Ishikawa (cell line): ENCODE data around the gene SLC25A34.

Experiments
- CEBPB ChIP-seq: IDR thresholded peaks from 2 replicates; pipeline ENCODE4 v1.6.1; 2012
- EP300 ChIP-seq: IDR thresholded peaks from 2 replicates; pipeline ENCODE4 v1.6.1; 2012; ENCODE audit warnings: borderline replicate concordance
- TAF1 ChIP-seq: IDR thresholded peaks from 2 replicates; pipeline ENCODE4 v1.6.1; 2012; ENCODE audit warnings: low read depth, mild to moderate bottlenecking
- YY1 ChIP-seq: IDR thresholded peaks from 2 replicates; pipeline ENCODE4 v1.6.1; 2012; ENCODE audit warnings: low read depth
- TF ChIP-seq, protein P1 (sequence below): IDR thresholded peaks from 2 replicates; pipeline ENCODE4 v1.6.1; 2012
- TF ChIP-seq, protein P2 (sequence below): IDR thresholded peaks from 2 replicates; pipeline ENCODE4 v1.6.1; 2012; ENCODE audit warnings: low read depth, mild to moderate bottlenecking
- TF ChIP-seq, protein P3 (sequence below): IDR thresholded peaks from 2 replicates; pipeline ENCODE4 v1.6.1; 2012

DNA sequence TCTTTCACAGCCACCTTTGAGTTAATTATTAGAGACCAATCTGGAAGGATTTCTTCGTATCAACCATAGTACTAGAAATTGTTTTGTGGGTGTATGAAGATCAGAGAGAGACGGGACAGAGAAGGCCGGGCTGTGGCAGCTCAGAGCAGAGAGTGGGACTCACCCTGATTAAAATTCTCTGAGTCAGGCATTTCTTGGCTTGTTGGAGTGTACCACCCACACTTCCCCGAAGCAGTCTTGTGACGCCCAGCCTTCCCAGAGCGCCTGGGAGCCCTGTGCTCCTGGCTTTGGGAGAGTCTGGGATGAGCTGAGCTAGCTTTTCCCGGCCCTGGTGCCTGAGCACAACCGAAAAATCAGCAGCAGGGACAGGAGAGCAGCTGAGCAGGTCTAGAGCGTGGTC, 32.5 kb upstream of the SLC25A34 start:
- TF ChIP-seq YY1 = no peak
- TF ChIP-seq CEBPB = no peak
- TF ChIP-seq, protein P1, sequence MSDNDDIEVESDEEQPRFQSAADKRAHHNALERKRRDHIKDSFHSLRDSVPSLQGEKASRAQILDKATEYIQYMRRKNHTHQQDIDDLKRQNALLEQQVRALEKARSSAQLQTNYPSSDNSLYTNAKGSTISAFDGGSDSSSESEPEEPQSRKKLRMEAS = no peak
- TF ChIP-seq, protein P2, sequence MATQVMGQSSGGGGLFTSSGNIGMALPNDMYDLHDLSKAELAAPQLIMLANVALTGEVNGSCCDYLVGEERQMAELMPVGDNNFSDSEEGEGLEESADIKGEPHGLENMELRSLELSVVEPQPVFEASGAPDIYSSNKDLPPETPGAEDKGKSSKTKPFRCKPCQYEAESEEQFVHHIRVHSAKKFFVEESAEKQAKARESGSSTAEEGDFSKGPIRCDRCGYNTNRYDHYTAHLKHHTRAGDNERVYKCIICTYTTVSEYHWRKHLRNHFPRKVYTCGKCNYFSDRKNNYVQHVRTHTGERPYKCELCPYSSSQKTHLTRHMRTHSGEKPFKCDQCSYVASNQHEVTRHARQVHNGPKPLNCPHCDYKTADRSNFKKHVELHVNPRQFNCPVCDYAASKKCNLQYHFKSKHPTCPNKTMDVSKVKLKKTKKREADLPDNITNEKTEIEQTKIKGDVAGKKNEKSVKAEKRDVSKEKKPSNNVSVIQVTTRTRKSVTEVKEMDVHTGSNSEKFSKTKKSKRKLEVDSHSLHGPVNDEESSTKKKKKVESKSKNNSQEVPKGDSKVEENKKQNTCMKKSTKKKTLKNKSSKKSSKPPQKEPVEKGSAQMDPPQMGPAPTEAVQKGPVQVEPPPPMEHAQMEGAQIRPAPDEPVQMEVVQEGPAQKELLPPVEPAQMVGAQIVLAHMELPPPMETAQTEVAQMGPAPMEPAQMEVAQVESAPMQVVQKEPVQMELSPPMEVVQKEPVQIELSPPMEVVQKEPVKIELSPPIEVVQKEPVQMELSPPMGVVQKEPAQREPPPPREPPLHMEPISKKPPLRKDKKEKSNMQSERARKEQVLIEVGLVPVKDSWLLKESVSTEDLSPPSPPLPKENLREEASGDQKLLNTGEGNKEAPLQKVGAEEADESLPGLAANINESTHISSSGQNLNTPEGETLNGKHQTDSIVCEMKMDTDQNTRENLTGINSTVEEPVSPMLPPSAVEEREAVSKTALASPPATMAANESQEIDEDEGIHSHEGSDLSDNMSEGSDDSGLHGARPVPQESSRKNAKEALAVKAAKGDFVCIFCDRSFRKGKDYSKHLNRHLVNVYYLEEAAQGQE = no peak
- TF ChIP-seq EP300 = no peak
- TF ChIP-seq TAF1 = no peak
- TF ChIP-seq, protein P3, sequence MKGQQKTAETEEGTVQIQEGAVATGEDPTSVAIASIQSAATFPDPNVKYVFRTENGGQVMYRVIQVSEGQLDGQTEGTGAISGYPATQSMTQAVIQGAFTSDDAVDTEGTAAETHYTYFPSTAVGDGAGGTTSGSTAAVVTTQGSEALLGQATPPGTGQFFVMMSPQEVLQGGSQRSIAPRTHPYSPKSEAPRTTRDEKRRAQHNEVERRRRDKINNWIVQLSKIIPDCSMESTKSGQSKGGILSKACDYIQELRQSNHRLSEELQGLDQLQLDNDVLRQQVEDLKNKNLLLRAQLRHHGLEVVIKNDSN = no peak
